Upper lobe of right lung (tissue), 1 donor: ENCODE measurements around the gene HS6ST1. TPM values are rescaled to one million over a fixed set of nuclear protein-coding genes. Genes with fewer than 3 reads are reported as not detected.
A peak's percentile ranks its signal among the peaks of the same experiment; 100 is the strongest.

Source experiments
- ATAC-seq: fragments of 200-7000 bp; cut with Tn5 transposase; one replicate; pipeline ENCODE4 v1.9.1; 2020; ENCODE audit warnings: mild to moderate bottlenecking, moderate library complexity
- DNase-seq: peaks from one replicate; pipeline ENCODE4 v3.0.0-alpha.2; 2020
- H3K27ac ChIP-seq: fragments of 200-600 bp; one replicate; pipeline ENCODE4 v1.8.0; 2022
- H3K27me3 ChIP-seq: fragments of 200-600 bp; one replicate; pipeline ENCODE4 v1.8.0; 2022; ENCODE audit warnings: mild to moderate bottlenecking
- H3K36me3 ChIP-seq: fragments of 200-600 bp; one replicate; pipeline ENCODE4 v1.8.0; 2022
- H3K4me1 ChIP-seq: fragments of 200-600 bp; one replicate; pipeline ENCODE4 v1.8.0; 2022
- H3K4me3 ChIP-seq: fragments of 200-600 bp; one replicate; pipeline ENCODE4 v1.8.0; 2022; ENCODE audit warnings: mild to moderate bottlenecking
- H3K9me3 ChIP-seq: fragments of 200-600 bp; one replicate; pipeline ENCODE4 v1.8.0; 2022
- CTCF ChIP-seq: fragments of 200-600 bp; IDR thresholded peaks from one replicate; pipeline ENCODE4 v1.8.0; 2022; ENCODE audit warnings: antibody characterized with exemption
- intact Hi-C: fragments of 100-400 bp; cut with DNase I; formaldehyde crosslinking; loops from one replicate; pipeline ENCODE4 v1.11.0; 2022
- total RNA-seq: library from RNA; stranded (reverse); fragmentation: NEBNext Ultra II Directional; extraction: Animal tissue kit (Norgen Biotek cat#: 25700); gene quantifications from one replicate; pipeline ENCODE4 v1.2.1, GENCODE V29; 2021
- donor health status: DM: no; HTN: yes; CAD: no; lungs with severe emphysema.

The HS6ST1 gene
- total RNA-seq, 1 donor from 2014 or later, result 33.2 TPM

DNA sequence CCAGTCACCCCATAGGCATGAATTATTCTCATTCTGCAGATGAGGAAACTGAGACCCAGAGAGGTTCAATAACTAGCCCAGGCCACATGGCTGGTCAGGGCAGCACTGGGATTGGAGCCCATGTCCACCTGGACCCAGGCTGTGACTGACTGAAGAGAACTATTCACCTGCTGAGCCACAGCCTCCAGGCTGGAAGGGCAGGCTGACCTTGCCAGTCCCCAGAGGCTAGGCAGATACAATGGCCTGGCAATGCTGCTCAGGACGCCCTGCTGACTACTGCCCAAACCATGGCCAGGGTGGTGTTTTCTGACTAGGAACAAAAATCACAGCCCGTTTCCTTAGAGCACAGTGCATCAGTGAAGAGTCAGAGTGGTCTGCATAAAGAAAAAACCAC is 36.8 kb downstream of the HS6ST1 start:
- peak; percentile 48 for DNase-seq
- H3K9me3 ChIP-seq, result no peaks in the 10 kb centered on the region
- no peaks in the 10 kb centered on the region for H3K36me3 ChIP-seq
- intact Hi-C loops, result no loop called here
- no peak for ATAC-seq
- H3K27me3 ChIP-seq, result no peaks in the 10 kb centered on the region
- H3K27ac ChIP-seq, result no peak overlapping the region
- no peak overlapping the region for H3K4me3 ChIP-seq
- peaks cover 38% of the 10 kb centered on the region for H3K4me1 ChIP-seq
- TF ChIP-seq CTCF, result no peak

GRCh38 chr2:128280901-128281321 is 37.8 kb downstream of the HS6ST1 start:
- ATAC-seq (peak; percentile 50), DNase-seq (peak; percentile 71)
- no peaks in the 10 kb centered on the region for H3K36me3 ChIP-seq
- no peak overlapping the region for H3K27ac ChIP-seq
- intact Hi-C loops, result no loop called here
- no peaks in the 10 kb centered on the region for H3K9me3 ChIP-seq
- H3K4me1 ChIP-seq, result peaks cover 32% of the 10 kb centered on the region
- H3K4me3 ChIP-seq, result no peak overlapping the region
- no peaks in the 10 kb centered on the region for H3K27me3 ChIP-seq
- no peak for TF ChIP-seq CTCF

GRCh38 chr2:128280158-128280871 is 38.4 kb downstream of the HS6ST1 start:
- Histone ChIP-seq H3K9me3 (no peaks in the 10 kb centered on the region), H3K27me3 (no peaks in the 10 kb centered on the region), H3K36me3 (peaks cover 3% of the 10 kb centered on the region), H3K27ac (peak overlapping the region; percentile 42), H3K4me1 (peaks cover 32% of the 10 kb centered on the region), H3K4me3 (no peak overlapping the region)
- ATAC-seq, result peak; percentile 30
- TF ChIP-seq CTCF, result no peak
- no peak for DNase-seq
- intact Hi-C loops, result no loop called here

DNA sequence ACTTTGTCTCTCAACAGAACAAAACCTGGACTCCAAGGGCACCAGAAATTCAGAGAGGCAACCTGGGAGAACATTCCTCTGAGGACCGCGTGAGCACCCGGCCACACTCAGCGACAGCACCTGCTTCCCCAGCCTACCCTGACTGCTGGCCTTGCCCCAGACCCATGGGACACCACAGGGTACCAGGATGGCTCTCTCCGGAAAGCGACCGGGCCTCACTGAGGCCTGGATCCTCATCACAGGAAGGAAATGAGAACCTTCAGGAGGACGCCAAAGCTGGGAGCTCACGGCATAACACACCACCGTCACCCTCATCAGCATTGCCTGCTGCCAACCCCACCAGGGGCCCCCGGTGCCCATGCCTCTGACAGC is 38.9 kb downstream of the HS6ST1 start:
- Histone ChIP-seq H3K36me3 (peaks cover 4% of the 10 kb centered on the region), H3K27ac (peak overlapping the region; percentile 42), H3K4me3 (no peak overlapping the region), H3K4me1 (peaks cover 32% of the 10 kb centered on the region), H3K9me3 (no peaks in the 10 kb centered on the region), H3K27me3 (no peaks in the 10 kb centered on the region)
- DNase-seq, result peak; percentile 65
- no peak for ATAC-seq
- intact Hi-C loops, result no loop called here
- no peak for TF ChIP-seq CTCF

- Histone ChIP-seq H3K36me3 (peaks cover 4% of the 10 kb centered on the region), H3K4me1 (peaks cover 32% of the 10 kb centered on the region), H3K27me3 (no peaks in the 10 kb centered on the region), H3K27ac (no peak overlapping the region), H3K9me3 (no peaks in the 10 kb centered on the region), H3K4me3 (no peak overlapping the region)
- intact Hi-C loops, result no loop called here
- TF ChIP-seq CTCF, result no peak
- ATAC-seq, result no peak
- peak; percentile 55 for DNase-seq
Measured at GRCh38 chr2:128279009-128279408, 39.7 kb downstream of the HS6ST1 start.
